GM21529 (cell line): ENCODE data around the gene DKC1.
"Not testable (repeated sequence)": the region's sequence is repeated elsewhere in the genome, so short reads cannot be mapped to it uniquely, and the experiment has no call there.

Experiments used
- ATAC-seq: cut with Tn5 transposase; IDR thresholded peaks from one replicate; pipeline ENCODE4 v1.9.1; 2021; ENCODE audit not compliant: unreplicated experiment

Gene DKC1

GRCh38 chrX:154817048-154817618, 54.5 kb downstream of the DKC1 start:
- ATAC-seq: not testable (repeated sequence)

GRCh38 chrX:154818916-154819770, 56.5 kb downstream of the DKC1 start:
- ATAC-seq: no peak

DNA sequence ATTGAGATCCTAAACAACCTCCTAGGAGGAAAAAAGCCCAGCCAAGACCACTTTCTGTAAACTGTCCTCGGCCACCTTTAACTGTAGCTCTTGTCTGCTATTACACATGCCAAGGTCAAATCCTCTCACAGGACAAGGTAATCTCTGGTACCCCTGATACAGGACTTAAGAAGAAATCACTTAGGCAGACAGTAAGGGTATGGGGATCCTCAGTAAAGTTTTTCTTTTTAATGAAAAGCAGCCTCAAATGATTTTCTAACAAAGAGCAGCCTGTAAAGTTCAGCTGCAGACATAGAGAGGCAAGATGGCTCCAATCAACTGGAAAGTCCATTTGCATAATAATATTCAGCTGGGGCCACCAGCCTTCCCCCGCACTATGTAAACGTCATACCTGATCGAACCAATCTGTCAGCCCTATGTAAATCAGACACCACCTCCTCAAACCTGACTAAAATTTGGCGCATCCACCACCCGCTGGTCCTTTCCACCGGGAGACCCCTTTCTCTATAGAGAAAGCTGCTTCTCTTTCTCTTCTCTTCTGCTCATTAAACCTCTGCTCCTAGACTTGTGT, 57.2 kb downstream of the DKC1 start:
- ATAC-seq: no peak

GRCh38 chrX:154821523-154821922, 58.9 kb downstream of the DKC1 start:
- ATAC-seq: no peak

DNA sequence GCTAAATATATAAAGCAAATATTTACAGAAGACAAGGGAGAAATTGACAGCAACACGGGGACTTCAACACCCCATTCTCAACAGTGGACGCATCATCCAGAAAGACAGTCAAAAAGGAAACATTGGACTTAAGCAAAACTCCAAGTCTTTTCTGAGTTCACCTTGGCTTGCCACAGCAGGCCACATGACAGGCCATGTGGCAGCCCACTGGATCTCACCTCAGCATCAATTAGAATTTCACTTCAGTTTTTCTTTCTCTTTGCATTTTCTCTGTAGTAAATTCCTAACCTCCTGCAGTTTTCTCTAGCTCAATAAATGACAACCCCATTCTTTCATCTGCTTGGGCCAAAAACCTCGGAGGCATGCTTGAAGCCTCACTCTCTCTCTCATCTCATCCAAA, 59.4 kb downstream of the DKC1 start:
- ATAC-seq: no peak

- ATAC-seq: no peak
These were observed 62.0 kb downstream of the DKC1 start for GRCh38 chrX:154824638-154825037.

DNA sequence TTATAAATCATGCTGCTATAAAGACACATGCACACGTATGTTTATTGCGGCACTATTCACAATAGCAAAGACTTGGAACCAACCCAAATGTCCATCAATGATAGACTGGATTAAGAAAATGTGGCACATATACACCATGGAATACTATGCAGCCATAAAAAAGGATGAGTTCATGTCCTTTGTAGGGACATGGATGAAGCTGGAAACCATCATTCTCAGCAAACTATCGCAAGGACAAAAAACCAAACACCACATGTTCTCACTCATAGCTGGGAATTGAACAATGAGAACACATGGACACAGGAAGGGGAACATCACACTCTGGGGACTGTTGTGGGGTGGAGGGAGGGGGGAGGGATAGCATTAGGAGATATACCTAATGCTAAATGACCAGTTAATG, 62.9 kb downstream of the DKC1 start:
- not testable (repeated sequence) for ATAC-seq
